ENCODE measurements around the gene CNRIP1.
A peak's percentile ranks its signal among the peaks of the same experiment; 100 is the strongest.

The CNRIP1 gene

GRCh38 chr2:68293024-68293423, 26.7 kb downstream of the CNRIP1 start:
- no peak for DNase-seq (ENCODE audit: low read depth in 2 of 3, low spot score in 1 of 3)

GRCh38 chr2:68292108-68292710, 27.5 kb downstream of the CNRIP1 start:
- DNase-seq (ENCODE audit: low read depth in 2 of 3, low spot score in 1 of 3): peak in 1 of 3 donors; percentile 6

- no peak for DNase-seq (ENCODE audit: low read depth in 2 of 3, low spot score in 1 of 3)
These were observed 28.4 kb downstream of the CNRIP1 start for GRCh38 chr2:68291314-68291713.

- DNase-seq (ENCODE audit: low read depth in 2 of 3, low spot score in 1 of 3): no peak
These were observed 28.8 kb downstream of the CNRIP1 start for GRCh38 chr2:68290901-68291300.

- no peak for DNase-seq (ENCODE audit: low read depth in 2 of 3, low spot score in 1 of 3)
These were observed 31.9 kb downstream of the CNRIP1 start for GRCh38 chr2:68287580-68288441.

- no peak for DNase-seq (ENCODE audit: low read depth in 2 of 3, low spot score in 1 of 3)
These were observed 34.9 kb downstream of the CNRIP1 start for GRCh38 chr2:68284896-68285295.

- no peak for DNase-seq (ENCODE audit: low read depth in 2 of 3, low spot score in 1 of 3)
These were observed 36.3 kb downstream of the CNRIP1 start for GRCh38 chr2:68283419-68283812.

GRCh38 chr2:68282811-68283418, 36.8 kb downstream of the CNRIP1 start:
- no peak for DNase-seq (ENCODE audit: low read depth in 2 of 3, low spot score in 1 of 3)

- no peak for DNase-seq (ENCODE audit: low read depth in 2 of 3, low spot score in 1 of 3)
These were observed 39.0 kb downstream of the CNRIP1 start for GRCh38 chr2:68280796-68281195.

GRCh38 chr2:68280348-68280747, 39.4 kb downstream of the CNRIP1 start:
- no peak for DNase-seq (ENCODE audit: low read depth in 2 of 3, low spot score in 1 of 3)

- DNase-seq (ENCODE audit: low read depth in 2 of 3, low spot score in 1 of 3): no peak
These were observed 40.1 kb downstream of the CNRIP1 start for GRCh38 chr2:68279691-68280090.

GRCh38 chr2:68278169-68278568, 41.6 kb downstream of the CNRIP1 start:
- DNase-seq (ENCODE audit: low read depth in 2 of 3, low spot score in 1 of 3): no peak

- no peak for DNase-seq (ENCODE audit: low read depth in 2 of 3, low spot score in 1 of 3)
These were observed 45.7 kb downstream of the CNRIP1 start for GRCh38 chr2:68274022-68274421.

GRCh38 chr2:68272246-68272994, 47.3 kb downstream of the CNRIP1 start:
- no peak for DNase-seq (ENCODE audit: low read depth in 2 of 3, low spot score in 1 of 3)

- no peak for DNase-seq (ENCODE audit: low read depth in 2 of 3, low spot score in 1 of 3)
These were observed 53.1 kb downstream of the CNRIP1 start for GRCh38 chr2:68266655-68267054.

GRCh38 chr2:68263632-68264031, 56.1 kb downstream of the CNRIP1 start:
- DNase-seq (ENCODE audit: low read depth in 2 of 3, low spot score in 1 of 3): no peak

- no peak for DNase-seq (ENCODE audit: low read depth in 2 of 3, low spot score in 1 of 3)
These were observed 60.9 kb downstream of the CNRIP1 start for GRCh38 chr2:68258851-68259250.

GRCh38 chr2:68256093-68256450, 63.7 kb downstream of the CNRIP1 start:
- DNase-seq (ENCODE audit: low read depth in 2 of 3, low spot score in 1 of 3): no peak

- DNase-seq (ENCODE audit: low read depth in 2 of 3, low spot score in 1 of 3): peak in 1 of 3 donors; percentile 2
These were observed 66.3 kb downstream of the CNRIP1 start for GRCh38 chr2:68253219-68254068.

- peak; percentile 89 to 92 (median 89) for DNase-seq (ENCODE audit: low read depth in 2 of 3, low spot score in 1 of 3)
These were observed 67.1 kb downstream of the CNRIP1 start, which contains the start of gene PPP3R1 for GRCh38 chr2:68252400-68253218. PPP3R1 (minus strand) TSS chr2:68252532; CDS start chr2:68252127, 405 bp downstream.
